MM.1S (cell line): ENCODE results near the gene KIRREL1.

ENCODE experiments used
- DNase-seq: peaks from one replicate; pipeline ENCODE4 v3.0.0-alpha.2; 2015
- H2AFZ ChIP-seq: fragments of 300-600 bp; sonication (generic); 2 replicates; pipeline ENCODE4 v1.6.0; 2016; ENCODE audit warnings: antibody characterized with exemption, low read length
- H3F3A ChIP-seq: fragments of 300-600 bp; sonication (generic); 2 replicates; pipeline ENCODE4 v1.6.1; 2016; ENCODE audit warnings: mild to moderate bottlenecking, antibody characterized with exemption, low read length, moderate library complexity, mixed read lengths; ENCODE audit not compliant: insufficient read depth
- H3K27ac ChIP-seq: fragments of 300-600 bp; sonication (generic); 2 replicates; pipeline ENCODE4 v1.5.1; 2016; ENCODE audit warnings: mild to moderate bottlenecking, low read length
- H3K27me3 ChIP-seq: fragments of 300-600 bp; sonication (generic); replicated peaks from 2 replicates; pipeline ENCODE4 v1.6.0; 2016; ENCODE audit warnings: low read length; ENCODE audit not compliant: insufficient read depth
- H3K36me3 ChIP-seq: fragments of 300-600 bp; sonication (generic); replicated peaks from 2 replicates; pipeline ENCODE4 v1.6.1; 2016; ENCODE audit warnings: mild to moderate bottlenecking, low read length, mixed read lengths; ENCODE audit not compliant: insufficient read depth
- H3K4me1 ChIP-seq: fragments of 300-600 bp; sonication (generic); 2 replicates; pipeline ENCODE4 v1.6.1; 2016; ENCODE audit warnings: low read length, mixed read lengths
- H3K4me2 ChIP-seq: fragments of 300-600 bp; sonication (generic); 2 replicates; pipeline ENCODE4 v1.6.0; 2016; ENCODE audit warnings: low read depth, low read length
- H3K4me3 ChIP-seq: fragments of 300-600 bp; sonication (generic); 2 replicates; pipeline ENCODE4 v1.5.1; 2016; ENCODE audit warnings: low read length, mixed read lengths
- H3K79me2 ChIP-seq: fragments of 300-600 bp; sonication (generic); 2 replicates; pipeline ENCODE4 v1.6.1; 2016; ENCODE audit warnings: mixed run types, low read length, mixed read lengths
- H3K9ac ChIP-seq: fragments of 300-600 bp; sonication (generic); 2 replicates; pipeline ENCODE4 v1.6.1; 2016; ENCODE audit warnings: low read length, mixed read lengths
- H3K9me2 ChIP-seq: fragments of 300-600 bp; sonication (generic); replicated peaks from 2 replicates; pipeline ENCODE4 v1.6.1; 2016; ENCODE audit warnings: mild to moderate bottlenecking, low read length, mixed read lengths; ENCODE audit not compliant: insufficient read depth
- H3K9me3 ChIP-seq: fragments of 300-600 bp; sonication (generic); replicated peaks from 2 replicates; pipeline ENCODE4 v1.6.1; 2016; ENCODE audit warnings: mild to moderate bottlenecking, low read length, mixed read lengths; ENCODE audit not compliant: insufficient read depth
- H4K20me1 ChIP-seq: fragments of 300-600 bp; sonication (generic); 2 replicates; pipeline ENCODE4 v1.6.1; 2016; ENCODE audit warnings: mild to moderate bottlenecking, low read length, moderate library complexity, mixed read lengths; ENCODE audit not compliant: insufficient read depth
- EZH2 ChIP-seq: fragments of 300-600 bp; sonication (generic); optimal IDR thresholded peaks from 2 replicates; pipeline ENCODE3; 2017; ENCODE audit warnings: low read depth, mild to moderate bottlenecking, antibody characterized with exemption, low read length, mixed read lengths
- EZH2phosphoT487 ChIP-seq: fragments of 300-600 bp; sonication (generic); IDR thresholded peaks from 2 replicates; pipeline ENCODE4 v1.6.1; 2018; ENCODE audit warnings: antibody characterized with exemption, low read length
- TF ChIP-seq, protein P1 (sequence below): fragments of 300-600 bp; sonication (generic); IDR thresholded peaks from 2 replicates; pipeline ENCODE4 v1.5.1; 2016; ENCODE audit warnings: antibody characterized with exemption, low read length, mixed read lengths

KIRREL1 gene

DNA sequence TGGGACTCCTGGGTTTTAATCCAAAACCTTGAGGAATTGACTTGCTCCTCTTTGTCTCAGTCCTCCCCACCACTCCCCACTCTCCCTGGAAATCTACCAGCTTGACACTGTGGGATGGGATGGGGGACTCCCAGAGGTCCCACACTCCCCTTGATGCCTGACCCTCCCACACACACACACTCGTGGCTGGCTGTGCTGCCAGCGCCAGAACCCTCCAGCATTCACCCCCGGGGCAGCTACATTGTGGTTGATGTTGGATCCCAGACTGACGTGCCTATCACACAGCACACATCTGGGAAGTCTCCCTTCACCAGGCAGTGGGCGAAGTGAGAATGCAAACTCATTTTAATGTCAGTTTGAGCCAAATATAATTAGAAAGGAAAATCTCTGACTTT is 10.0 kb downstream of the KIRREL1 start:
- no peaks in the 10 kb centered on the region for H4K20me1 ChIP-seq
- H3K4me2 ChIP-seq: no peak overlapping the region
- H3K4me1 ChIP-seq: no peaks in the 10 kb centered on the region
- H3K27ac ChIP-seq: no peak overlapping the region
- H3K9ac ChIP-seq: no peak overlapping the region
- DNase-seq: no peak
- no peaks in the 10 kb centered on the region for H3K9me3 ChIP-seq
- TF ChIP-seq, protein P1, sequence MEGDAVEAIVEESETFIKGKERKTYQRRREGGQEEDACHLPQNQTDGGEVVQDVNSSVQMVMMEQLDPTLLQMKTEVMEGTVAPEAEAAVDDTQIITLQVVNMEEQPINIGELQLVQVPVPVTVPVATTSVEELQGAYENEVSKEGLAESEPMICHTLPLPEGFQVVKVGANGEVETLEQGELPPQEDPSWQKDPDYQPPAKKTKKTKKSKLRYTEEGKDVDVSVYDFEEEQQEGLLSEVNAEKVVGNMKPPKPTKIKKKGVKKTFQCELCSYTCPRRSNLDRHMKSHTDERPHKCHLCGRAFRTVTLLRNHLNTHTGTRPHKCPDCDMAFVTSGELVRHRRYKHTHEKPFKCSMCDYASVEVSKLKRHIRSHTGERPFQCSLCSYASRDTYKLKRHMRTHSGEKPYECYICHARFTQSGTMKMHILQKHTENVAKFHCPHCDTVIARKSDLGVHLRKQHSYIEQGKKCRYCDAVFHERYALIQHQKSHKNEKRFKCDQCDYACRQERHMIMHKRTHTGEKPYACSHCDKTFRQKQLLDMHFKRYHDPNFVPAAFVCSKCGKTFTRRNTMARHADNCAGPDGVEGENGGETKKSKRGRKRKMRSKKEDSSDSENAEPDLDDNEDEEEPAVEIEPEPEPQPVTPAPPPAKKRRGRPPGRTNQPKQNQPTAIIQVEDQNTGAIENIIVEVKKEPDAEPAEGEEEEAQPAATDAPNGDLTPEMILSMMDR: no peak
- TF ChIP-seq EZH2 (no peak), EZH2phosphoT487 (no peak)
- H3F3A ChIP-seq: no peaks in the 10 kb centered on the region
- H3K79me2 ChIP-seq: no peaks in the 10 kb centered on the region
- H3K4me3 ChIP-seq: no peak overlapping the region
- H3K27me3 ChIP-seq: no peaks in the 10 kb centered on the region
- no peak overlapping the region for H2AFZ ChIP-seq
- H3K36me3 ChIP-seq: no peaks in the 10 kb centered on the region
- H3K9me2 ChIP-seq: no peaks in the 10 kb centered on the region

GRCh38 chr1:158005224-158005623 is 11.8 kb downstream of the KIRREL1 start:
- Histone ChIP-seq H3K27me3 (no peaks in the 10 kb centered on the region), H3K9ac (no peak overlapping the region), H3K36me3 (no peaks in the 10 kb centered on the region), H3F3A (no peaks in the 10 kb centered on the region), H3K4me3 (no peak overlapping the region), H3K9me2 (no peaks in the 10 kb centered on the region), H3K4me1 (no peaks in the 10 kb centered on the region), H3K27ac (no peak overlapping the region), H4K20me1 (no peaks in the 10 kb centered on the region), H3K9me3 (no peaks in the 10 kb centered on the region), H3K4me2 (no peak overlapping the region), H2AFZ (no peak overlapping the region), H3K79me2 (no peaks in the 10 kb centered on the region)
- no peak for DNase-seq
- TF ChIP-seq EZH2phosphoT487 (no peak), EZH2 (no peak)
- TF ChIP-seq, protein P1: no peak

- Histone ChIP-seq H3K36me3 (no peaks in the 10 kb centered on the region), H3K79me2 (no peaks in the 10 kb centered on the region), H3F3A (no peaks in the 10 kb centered on the region), H3K27me3 (no peaks in the 10 kb centered on the region), H3K4me1 (no peaks in the 10 kb centered on the region), H3K27ac (no peak overlapping the region), H3K4me2 (no peak overlapping the region), H4K20me1 (no peaks in the 10 kb centered on the region), H3K9me2 (no peaks in the 10 kb centered on the region), H2AFZ (no peak overlapping the region), H3K4me3 (no peak overlapping the region), H3K9ac (no peak overlapping the region), H3K9me3 (no peaks in the 10 kb centered on the region)
- TF ChIP-seq, protein P1: no peak
- TF ChIP-seq EZH2: no peak
- no peak for TF ChIP-seq EZH2phosphoT487
- DNase-seq: no peak
These were observed 13.7 kb downstream of the KIRREL1 start for GRCh38 chr1:158007180-158007579.
